GM21723 (cell line): ENCODE measurements around the gene OR51B6.
"Not testable (repeated sequence)": the region's sequence is repeated elsewhere in the genome, so short reads cannot be mapped to it uniquely, and the experiment has no call there.

Experiments
- ATAC-seq: cut with Tn5 transposase; IDR thresholded peaks from one replicate; pipeline ENCODE4 v1.9.1; 2021; ENCODE audit warnings: mild to moderate bottlenecking, moderate library complexity; ENCODE audit not compliant: unreplicated experiment

The OR51B6 gene

GRCh38 chr11:5364214-5364613 lies 12.9 kb downstream of the OR51B6 start:
- ATAC-seq, result no peak

DNA sequence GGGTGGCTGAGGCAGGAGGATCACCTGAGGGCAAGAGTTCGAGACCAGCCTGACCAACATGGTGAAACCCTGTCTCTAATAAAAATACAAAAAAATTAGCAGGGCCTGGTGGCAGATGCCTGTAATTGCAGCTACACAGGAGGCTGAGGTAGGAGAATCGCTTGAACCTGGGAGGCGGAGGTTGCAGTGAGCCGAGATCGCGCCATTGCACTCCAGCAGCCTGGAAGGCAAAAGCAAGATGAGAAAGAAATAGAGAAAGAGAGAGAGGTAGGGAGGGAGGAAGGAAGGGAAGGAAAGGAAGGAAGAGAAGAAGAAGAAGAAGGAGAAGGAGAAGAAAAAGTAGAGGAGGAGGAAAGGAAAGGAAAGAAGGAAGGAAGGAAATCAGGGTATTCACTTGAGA lies 15.1 kb downstream of the OR51B6 start:
- ATAC-seq, result not testable (repeated sequence)

DNA sequence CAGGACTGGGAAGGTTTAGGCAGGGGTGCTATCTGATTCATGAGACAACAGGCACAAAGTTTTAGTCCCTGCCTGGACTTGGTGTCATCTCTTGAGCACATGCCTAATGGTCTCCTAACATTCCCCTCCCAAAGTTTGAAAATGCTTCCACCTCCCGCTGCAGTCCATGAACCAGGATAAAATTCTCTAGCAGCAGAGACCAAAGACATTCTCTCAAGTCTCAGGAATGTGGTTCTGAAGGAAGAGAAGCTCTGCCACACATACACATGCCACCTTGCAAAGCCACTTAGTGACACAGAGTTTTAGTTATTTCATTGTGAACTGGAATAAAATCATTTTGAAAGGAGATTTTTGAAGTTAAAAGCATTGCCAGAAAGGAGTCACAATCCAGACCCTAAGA lies 15.5 kb downstream of the OR51B6 start:
- no peak for ATAC-seq

- no peak for ATAC-seq
Measured at GRCh38 chr11:5367448-5368074, 16.3 kb downstream of the OR51B6 start.

DNA sequence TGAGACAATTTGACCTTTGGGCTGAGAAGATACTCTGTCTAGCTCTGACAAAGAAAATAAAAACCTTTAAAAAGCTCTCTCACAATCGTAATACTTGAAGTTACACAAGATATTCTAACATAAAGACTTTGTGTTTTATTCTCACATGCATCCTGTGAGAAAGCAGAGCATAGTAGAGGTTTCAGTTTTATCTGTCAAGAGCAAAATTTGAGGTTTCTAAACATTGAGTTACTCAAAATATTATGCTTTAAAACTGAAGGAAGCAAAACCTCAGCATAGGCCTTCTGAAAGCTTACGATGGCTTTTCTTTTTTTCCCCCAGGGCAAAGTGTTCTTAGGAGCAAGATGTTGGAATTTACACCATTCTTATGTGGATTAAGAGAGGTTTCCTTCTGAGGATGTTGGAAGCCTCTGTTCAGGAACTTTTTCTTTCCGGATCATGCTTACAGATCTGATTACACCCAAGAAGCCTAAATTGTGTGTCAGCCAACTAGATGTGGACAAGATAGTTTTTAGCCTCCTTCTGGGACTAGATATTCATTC lies 17.3 kb downstream of the OR51B6 start:
- ATAC-seq, result no peak

DNA sequence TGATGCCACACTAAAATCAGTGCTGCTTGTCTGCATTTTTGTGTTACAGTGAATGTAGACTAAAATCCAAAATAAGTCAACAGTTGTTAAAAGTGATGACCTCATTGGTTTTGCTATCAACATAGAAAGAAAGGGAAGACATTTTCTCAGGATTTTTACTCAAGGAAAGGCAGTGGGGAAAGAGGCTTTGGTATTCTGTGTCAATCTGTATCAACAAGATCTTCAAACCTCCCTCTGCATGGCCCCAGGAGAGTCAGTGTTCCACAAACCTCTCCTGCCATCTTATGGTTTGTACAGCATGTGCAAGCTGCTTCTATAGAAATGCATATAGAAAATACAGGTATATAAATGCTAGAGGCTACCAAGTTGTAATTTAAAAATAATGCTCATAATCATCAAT lies 18.5 kb downstream of the OR51B6 start:
- no peak for ATAC-seq

DNA sequence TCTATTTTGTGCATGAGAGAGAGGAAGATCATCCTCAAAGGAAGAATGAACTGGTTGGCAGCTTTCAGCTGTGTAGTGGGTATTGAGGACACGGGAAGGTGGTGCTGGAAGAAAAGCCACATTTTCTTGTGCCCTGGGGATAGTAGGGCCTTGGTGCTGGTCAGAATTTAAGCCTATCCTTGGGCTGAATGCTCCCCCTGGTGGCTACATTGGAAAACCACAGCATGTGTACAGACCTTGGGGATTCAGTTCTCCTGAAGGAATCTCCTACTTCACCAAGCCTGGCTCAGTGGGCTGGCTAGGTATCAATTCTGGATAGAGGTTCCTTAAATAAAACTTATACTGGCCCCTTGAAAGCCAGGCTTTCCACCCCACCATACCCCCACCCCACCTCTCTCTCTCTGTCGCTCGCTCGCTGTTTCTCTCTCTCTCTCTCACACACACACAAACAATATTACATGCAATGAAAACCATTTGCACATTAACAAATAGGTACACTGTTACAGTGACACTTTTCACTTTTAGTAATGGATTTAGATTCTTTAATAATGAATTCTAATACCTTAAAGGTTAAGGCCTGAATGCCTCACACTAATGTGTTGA lies 29.5 kb downstream of the OR51B6 start:
- ATAC-seq, result peak; percentile 92

DNA sequence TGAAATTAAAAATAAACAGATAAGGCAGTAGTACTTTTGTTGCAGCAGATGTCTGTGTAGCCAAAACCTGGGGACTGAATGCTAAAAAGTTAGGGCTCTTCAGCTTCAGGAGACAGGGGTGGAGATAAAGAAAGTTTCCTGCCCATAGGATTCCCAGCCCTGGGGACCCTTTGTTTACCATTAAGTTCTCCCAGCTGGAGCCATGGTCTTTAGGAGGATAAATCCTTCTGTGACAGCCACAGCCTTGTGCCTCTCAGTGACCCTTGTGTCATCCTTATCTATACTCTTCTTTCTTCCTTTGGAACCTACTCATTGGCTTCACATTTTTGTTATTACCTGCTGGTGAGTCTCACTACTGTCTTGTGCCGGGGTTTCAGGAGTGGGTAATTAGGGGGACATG lies 32.3 kb downstream of the OR51B6 start, which contains the start of gene OR51M1:
Gene OR51M1 (plus strand): TSS at position 237 of the 400 bp plus-strand sequence. CDS start 5,587 bp downstream, outside the sequence.
- ATAC-seq, result no peak

DNA sequence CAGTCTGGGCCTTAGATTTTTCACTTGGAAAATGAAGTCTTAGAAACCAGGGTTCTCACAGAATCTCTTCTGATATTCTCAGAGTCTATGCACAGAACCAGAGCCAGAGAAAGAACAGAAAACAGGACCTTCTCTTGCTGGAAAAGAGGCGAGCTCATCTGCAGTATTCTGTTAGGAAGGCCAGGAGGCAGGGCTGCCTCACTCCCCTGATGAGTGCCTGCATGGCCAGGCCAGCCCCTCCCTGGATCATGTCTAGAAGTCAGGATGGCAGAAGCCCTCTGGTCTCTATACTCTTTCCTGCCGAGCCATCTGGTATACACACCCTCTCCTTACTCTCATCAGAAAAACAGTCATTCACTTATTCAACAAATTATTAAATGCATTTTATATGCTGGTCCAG lies 33.0 kb downstream of the OR51B6 start:
- ATAC-seq, result no peak

GRCh38 chr11:5390210-5390609 lies 38.9 kb downstream of the OR51B6 start:
- no peak for ATAC-seq

DNA sequence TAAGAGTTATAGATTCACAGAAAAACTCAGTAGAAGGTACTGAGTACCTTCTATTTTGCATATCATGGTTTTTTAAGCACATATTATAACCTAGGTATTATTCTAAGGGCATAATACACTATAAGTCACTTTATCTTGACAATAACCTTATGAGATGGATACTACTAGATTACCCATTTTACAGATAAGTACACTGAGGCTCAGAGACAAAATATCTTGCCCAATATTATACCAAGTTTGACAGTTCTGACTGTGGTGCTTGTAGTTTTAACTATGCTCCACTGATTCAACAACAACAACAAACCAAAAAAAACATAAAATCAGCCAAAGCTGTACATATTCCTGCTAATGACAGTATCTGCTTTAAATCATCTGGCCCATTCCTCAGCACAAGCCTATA lies 42.8 kb downstream of the OR51B6 start:
- no peak for ATAC-seq

DNA sequence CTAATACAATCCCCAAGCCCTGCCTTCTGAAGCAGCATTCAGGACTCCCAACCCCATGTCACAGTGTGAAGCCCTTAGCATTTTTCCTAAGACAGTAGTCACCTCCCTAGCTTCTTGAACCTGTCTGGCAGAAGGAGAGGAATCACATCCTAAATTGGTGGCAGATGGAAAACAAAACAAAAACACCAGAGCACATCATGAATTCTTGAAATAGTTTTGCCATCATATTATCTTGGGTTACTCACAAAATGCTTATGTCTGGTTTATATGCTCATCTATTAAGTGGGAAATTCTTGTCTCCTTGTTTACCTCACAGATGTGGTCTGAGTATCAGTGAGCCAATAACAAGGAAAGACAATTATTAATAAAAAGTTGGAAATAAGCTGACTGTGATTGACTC lies 47.6 kb downstream of the OR51B6 start:
- no peak for ATAC-seq
